Measurements from ENCODE around the gene NPFFR1. TPM values are rescaled to one million over a fixed set of nuclear protein-coding genes. Genes with fewer than 3 reads are reported as not detected.

NPFFR1 gene
- total RNA-seq, 1 donor from 2014 or later: not detected

- intact Hi-C loops (cut with micrococcal nuclease): no loop called here
Observed at GRCh38 chr10:70289739-70290138, 5.9 kb upstream of the NPFFR1 start.

GRCh38 chr10:70286616-70287015 is 2.8 kb upstream of the NPFFR1 start:
- intact Hi-C loops (cut with micrococcal nuclease): no loop called here

- intact Hi-C loops (cut with micrococcal nuclease): no loop called here
Observed at GRCh38 chr10:70285476-70285831, 1.6 kb upstream of the NPFFR1 start.

- intact Hi-C loops (cut with micrococcal nuclease): no loop called here
Observed at GRCh38 chr10:70284542-70285475, 1.0 kb upstream of the NPFFR1 start.

- intact Hi-C loops (cut with micrococcal nuclease): no loop called here
Observed at GRCh38 chr10:70283071-70283444, 746 bp downstream of the NPFFR1 start.

GRCh38 chr10:70281609-70282008 is 2.2 kb downstream of the NPFFR1 start:
- intact Hi-C loops (cut with micrococcal nuclease): no loop called here

GRCh38 chr10:70280099-70280498 is 3.7 kb downstream of the NPFFR1 start:
- intact Hi-C loops (cut with micrococcal nuclease): no loop called here

GRCh38 chr10:70277396-70278030 is 6.3 kb downstream of the NPFFR1 start:
- intact Hi-C loops (cut with micrococcal nuclease): no loop called here

GRCh38 chr10:70274643-70275042 is 9.2 kb downstream of the NPFFR1 start:
- intact Hi-C loops (cut with micrococcal nuclease): loop anchor here (5.0 kb wide), 1 partner anchor 42 kb away; the partner anchor contains the start of gene PPA1

- intact Hi-C loops (cut with micrococcal nuclease): loop anchor here (1.0 to 5.0 kb wide), 2 partner anchors 41 to 91 kb away; partner anchors contain the start of gene PPA1
Observed at GRCh38 chr10:70272925-70273316, 10.9 kb downstream of the NPFFR1 start.

- intact Hi-C loops (cut with micrococcal nuclease): loop anchor here (5.0 kb wide), 1 partner anchor 40 kb away; the partner anchor contains the start of gene PPA1
Observed at GRCh38 chr10:70271996-70272924, 11.5 kb downstream of the NPFFR1 start.

GRCh38 chr10:70270952-70271351 is 12.9 kb downstream of the NPFFR1 start:
- intact Hi-C loops (cut with micrococcal nuclease): loop anchor here (5.0 kb wide), 1 partner anchor 39 kb away; the partner anchor contains the start of gene PPA1

- intact Hi-C loops (cut with micrococcal nuclease): loop anchor here (5.0 kb wide), 1 partner anchor 37 kb away; the partner anchor contains the start of gene PPA1
Observed at GRCh38 chr10:70269741-70270140, 14.1 kb downstream of the NPFFR1 start.

- intact Hi-C loops (cut with micrococcal nuclease): no loop called here
Observed at GRCh38 chr10:70268376-70268775, 15.4 kb downstream of the NPFFR1 start.

- intact Hi-C loops (cut with micrococcal nuclease): no loop called here
Observed at GRCh38 chr10:70267161-70267933, 16.5 kb downstream of the NPFFR1 start.

GRCh38 chr10:70266701-70267100 is 17.1 kb downstream of the NPFFR1 start:
- intact Hi-C loops (cut with micrococcal nuclease): no loop called here

GRCh38 chr10:70266056-70266455 is 17.7 kb downstream of the NPFFR1 start:
- intact Hi-C loops (cut with micrococcal nuclease): no loop called here

- intact Hi-C loops (cut with micrococcal nuclease): no loop called here
Observed at GRCh38 chr10:70265032-70265689, 18.6 kb downstream of the NPFFR1 start.

- intact Hi-C loops (cut with micrococcal nuclease): no loop called here
Observed at GRCh38 chr10:70260734-70261133, 23.1 kb downstream of the NPFFR1 start.

GRCh38 chr10:70260259-70260658 is 23.5 kb downstream of the NPFFR1 start:
- intact Hi-C loops (cut with micrococcal nuclease): no loop called here

All from T-helper 2 cell treated with Interferon-gamma antibody and Interleukin-4, amounts not matched to agents 100 ng/mL and 5 ng/mL, for 36 hours (primary cell).